ENCODE measurements around the gene RICTOR.

GRCh38 chr5:38911933-38912332 lies 162.3 kb downstream of the RICTOR start:
- TF ChIP-seq, protein P1, sequence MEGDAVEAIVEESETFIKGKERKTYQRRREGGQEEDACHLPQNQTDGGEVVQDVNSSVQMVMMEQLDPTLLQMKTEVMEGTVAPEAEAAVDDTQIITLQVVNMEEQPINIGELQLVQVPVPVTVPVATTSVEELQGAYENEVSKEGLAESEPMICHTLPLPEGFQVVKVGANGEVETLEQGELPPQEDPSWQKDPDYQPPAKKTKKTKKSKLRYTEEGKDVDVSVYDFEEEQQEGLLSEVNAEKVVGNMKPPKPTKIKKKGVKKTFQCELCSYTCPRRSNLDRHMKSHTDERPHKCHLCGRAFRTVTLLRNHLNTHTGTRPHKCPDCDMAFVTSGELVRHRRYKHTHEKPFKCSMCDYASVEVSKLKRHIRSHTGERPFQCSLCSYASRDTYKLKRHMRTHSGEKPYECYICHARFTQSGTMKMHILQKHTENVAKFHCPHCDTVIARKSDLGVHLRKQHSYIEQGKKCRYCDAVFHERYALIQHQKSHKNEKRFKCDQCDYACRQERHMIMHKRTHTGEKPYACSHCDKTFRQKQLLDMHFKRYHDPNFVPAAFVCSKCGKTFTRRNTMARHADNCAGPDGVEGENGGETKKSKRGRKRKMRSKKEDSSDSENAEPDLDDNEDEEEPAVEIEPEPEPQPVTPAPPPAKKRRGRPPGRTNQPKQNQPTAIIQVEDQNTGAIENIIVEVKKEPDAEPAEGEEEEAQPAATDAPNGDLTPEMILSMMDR (conservative IDR thresholded peaks at IDR 0.05 in 1 of 2, IDR thresholded peaks at IDR 0.05 in 1 of 2; ENCODE audit: low read depth in 1 of 2, low read length in 2 of 2): no peak
- TF ChIP-seq EZH2 (IDR thresholded peaks at IDR 0.05; ENCODE audit: low read length, missing control alignments): no peak
